NCI-H2029 treated with DMSO at 0.1 percent for 48 hours (cell line): ENCODE measurements around the gene PAPPA.

Experiments
- DNase-seq: peaks from one replicate; lab custom pipeline; 2025; lab: John Stamatoyannopoulos, UW

PAPPA gene

DNA sequence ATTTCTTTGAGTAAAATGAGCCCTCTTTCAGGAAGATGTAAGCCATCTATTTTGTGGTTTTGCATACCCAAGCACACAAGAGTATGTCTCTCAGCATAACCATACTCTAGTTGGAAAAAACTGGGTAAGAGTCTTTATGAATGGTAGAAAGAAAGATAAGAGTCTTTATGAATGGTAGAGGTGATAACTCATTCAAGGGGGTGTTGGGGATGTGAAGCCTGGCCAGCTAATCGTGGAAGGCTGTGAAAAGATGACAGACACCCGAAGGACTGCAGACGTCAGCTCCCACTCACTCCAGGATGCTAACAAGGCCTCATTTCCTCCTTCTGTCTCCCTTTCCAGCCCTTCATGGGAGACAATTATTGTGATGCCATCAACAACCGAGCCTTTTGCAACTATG is 228.5 kb downstream of the PAPPA start:
- no peak for DNase-seq

DNA sequence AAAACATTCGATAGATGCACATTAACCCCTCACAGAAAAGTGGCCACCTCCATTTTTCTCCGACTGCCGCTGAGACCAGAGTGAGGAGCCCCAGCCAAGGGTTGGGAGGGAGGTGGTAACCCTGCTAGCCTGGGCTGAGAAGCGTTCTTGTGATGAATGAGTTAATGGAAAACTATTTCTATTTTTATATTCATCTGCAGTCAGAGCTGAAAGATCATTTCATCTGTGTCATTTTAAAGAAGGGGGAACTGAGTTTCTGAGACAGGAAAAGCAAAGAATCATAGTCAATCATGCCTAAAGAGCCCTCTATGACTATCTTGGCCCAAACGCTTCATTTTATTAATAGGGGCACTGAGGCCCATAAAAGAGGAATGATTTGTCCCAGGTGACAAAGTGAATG is 229.5 kb downstream of the PAPPA start:
- DNase-seq: no peak

DNA sequence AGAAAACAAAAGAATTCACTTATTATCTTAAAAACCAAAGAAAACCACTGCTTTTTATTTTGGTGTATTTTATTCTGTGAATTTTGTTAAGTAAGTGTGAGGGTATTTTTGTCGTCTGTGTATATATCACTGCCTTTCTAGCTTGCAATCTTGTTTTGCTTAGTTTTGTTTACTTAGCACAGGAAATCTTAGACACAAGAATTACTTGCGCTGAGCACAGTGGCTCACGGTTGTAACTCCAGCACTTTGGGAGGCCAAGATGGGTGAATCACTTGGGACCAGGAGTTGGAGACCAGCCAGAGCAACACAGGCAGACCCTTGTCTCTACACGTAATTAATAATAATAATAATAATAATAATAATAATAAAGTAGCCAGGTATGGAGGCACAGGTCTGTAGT is 230.3 kb downstream of the PAPPA start:
- DNase-seq: no peak

DNA sequence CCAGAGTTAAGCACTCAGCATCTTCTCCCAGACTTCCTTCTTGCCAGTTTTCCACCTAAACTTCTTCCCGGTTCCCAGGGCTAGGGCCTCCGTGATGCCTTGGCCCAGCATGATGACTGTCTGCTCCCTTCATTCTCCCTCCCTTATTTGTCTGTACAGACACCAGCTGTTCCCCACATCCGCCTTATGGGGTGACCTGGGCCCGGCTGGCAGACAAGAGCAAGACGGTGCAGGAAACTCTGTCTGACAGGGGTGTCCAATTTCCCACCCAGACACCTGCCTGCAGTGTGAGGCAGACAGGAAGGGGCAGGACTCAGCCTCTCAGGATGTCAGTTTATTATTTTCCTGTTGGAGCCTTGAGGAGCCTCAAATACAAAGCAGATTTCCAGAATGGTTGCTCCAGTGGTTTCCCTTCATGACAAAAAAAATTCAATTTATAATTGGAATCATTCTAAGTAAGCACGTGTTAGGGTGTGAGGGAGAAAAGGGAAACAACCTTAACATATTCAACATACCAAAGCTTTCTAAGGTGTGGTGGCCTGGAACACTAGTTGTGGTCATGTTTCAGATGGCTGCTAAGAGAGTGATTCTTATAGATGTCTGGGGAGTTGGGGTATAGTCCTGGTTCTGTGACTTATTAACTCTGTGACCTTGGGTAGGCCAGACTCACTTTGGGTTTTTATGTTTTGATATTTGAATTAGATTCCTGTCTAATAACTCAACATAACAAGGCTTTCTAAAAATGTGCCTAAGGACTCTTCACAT is 234.5 kb downstream of the PAPPA start:
- DNase-seq: no peak

DNA sequence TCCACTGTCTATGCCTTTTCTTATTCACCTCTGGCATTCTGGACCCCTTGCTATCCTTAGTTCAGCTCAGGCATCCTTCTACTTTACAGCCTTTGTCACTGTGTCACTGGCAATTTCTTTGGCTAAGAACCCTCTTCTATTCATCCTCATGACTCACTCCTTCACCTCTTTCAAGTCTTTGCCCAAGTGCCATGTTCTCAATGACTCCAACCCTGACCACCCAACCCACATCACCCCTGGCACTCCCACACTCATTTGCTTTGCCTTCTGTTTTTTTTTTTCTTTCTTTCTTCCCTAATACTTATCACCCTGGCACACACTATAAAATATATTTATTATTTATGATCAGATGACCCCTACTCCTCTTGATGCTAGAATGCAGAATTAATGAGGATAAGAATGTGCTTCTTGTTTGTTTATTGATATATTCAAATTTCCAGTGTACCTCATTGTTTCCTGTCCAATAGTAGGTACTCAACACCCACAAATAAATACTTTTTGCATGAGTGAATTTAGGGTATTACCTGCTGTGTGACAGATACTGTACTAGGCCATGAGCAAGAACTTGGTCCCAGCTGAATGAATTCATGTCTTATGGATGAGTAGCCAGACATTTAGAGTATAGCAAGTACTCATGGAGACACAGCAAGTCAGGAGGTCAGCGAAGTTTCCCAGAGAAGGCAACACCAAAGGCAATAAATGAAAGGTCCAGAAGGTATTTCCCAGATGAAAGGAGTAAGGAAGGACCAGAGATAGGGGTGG is 236.1 kb downstream of the PAPPA start:
- DNase-seq: no peak

DNA sequence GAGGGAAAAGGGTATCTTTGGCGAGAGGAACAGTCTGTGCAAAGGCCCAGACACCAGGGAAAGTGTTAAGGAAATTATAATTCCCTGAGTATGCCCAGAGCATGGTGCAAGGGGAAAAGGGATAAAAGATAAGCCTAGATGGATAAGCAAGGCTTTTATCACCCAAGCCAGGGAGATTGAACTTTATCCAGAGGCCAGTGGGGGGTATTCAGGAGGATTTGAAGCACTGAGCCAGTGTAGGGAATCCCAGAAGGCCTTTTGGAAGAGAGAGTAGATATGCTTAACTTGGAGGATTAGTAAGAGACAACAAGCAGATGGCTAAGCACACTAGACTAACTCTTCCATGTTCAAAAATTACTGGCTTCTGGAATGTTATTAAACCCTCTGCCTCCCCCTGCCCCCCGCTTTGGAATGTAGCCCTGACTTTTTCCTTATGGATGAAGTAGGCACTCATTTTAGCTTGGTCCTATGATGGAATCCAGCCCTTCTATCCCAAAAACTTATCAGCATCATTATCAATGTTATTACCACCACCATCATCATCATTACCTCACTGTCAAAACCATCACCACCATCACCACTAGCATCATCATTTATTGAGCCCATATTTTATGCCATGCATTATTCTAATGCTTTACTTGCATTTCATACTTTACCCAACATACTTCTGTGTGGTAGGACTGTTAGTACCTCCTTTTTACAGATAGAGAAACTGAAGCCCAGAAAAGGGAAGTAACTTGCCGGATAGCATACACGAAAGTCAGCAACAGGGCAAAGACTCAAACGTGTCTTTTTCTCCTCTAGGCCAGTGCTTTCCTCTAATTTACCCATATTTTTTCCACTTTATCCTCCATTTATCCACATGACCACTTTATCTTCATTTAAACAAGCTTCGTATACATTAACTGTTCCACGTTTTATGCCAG is 237.0 kb downstream of the PAPPA start:
- DNase-seq: no peak

DNA sequence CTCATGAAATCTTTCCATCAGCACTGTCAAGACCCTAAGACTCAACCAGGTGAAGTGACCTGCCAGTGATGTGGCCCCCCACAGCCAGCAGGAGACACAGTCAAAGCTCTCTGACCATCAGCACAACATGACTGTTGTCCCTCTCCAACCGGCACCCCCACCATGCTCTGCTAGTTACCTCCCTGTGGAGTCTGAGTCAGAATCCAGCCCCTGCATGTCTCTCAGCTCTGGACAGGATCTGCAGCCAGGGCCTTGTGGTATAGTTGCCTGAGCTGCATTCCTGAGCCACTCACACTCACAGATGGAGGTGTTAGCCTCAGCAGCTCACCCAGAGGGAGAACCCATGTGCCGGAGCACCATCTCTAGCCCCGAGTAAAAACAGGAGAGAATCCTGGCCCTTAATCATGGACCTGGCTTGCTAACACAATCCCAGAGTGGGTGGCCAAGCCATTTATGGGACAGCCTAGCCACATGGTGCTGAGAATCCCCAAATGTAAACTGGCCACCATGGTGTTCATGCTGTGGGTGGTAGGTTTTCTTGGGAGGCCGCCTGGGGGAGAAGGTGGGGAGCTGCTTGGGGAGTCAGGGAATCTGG is 237.8 kb downstream of the PAPPA start:
- DNase-seq: no peak

DNA sequence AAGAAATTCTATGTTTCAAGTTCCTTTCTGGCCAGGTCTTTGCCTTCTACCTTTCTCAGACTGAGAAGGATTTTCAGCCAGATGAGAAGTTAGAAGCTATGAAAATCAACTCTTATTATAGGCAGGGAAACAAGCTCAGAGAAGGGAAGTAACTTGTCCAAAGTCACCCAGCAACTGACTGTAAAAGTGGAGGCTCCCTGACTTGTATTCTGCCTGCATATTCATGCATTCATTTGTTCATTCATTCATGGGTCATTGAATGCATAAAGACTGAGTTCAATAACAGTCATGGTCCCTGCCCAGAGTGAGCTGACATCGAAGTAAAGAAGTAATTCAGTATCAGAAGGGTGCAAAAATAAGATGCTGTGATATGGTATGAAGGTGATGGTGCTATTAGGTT is 239.6 kb downstream of the PAPPA start:
- no peak for DNase-seq

DNA sequence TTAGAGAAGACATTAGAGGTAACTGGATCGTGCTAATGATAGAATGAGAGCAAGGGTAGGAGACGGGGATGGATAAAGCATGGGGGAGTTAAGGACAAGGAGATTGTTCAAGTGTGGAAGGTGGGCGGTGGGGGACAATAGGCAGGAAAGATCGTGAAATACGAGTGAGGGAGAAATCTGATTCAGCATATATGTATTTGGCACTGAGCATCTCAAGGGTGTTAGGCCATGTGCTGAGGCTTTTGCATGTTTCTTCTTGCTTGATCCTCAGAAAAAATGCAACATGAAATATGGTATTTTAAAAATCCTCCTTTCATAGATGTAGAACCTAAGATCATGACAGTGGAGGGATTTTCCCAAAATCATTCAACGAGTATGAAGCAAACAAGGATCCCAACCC is 240.5 kb downstream of the PAPPA start:
- DNase-seq: no peak

DNA sequence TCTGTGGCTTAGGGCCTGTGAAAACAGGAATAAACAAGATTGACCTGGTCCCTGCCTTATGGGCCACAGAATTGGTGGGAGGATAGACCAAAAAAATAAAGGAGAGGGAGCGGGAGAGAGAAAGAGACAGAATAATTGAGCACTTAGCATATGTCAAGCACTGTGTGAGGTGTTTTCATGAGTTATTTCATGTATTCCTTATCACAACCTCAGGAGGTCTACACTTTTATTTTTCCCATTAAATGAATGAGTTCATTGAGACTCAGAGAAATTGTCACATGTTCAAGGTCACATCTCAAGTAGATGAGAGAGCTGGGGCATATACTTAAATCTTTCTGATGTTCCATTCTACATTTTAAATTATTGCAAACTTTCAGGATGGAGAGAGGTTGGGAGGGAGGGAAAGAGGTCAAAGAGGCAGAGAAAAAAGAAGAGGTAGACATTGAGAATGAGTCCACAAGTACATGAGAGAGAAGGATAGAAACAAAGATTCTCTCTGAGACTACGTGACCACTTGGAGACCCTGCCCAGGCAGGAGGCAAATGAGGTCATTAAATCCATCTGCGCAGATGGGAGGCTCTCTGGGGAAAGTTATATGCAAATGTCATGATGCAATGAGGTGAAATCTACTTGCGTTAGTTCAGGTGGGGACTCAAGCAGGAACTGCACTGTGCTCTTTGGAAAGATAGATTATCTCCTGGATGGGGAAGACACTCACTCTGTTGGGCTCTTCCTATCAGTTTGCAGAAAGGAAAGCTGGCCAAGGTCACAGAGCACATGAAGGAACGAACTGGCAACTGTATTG is 241.5 kb downstream of the PAPPA start:
- no peak for DNase-seq

DNA sequence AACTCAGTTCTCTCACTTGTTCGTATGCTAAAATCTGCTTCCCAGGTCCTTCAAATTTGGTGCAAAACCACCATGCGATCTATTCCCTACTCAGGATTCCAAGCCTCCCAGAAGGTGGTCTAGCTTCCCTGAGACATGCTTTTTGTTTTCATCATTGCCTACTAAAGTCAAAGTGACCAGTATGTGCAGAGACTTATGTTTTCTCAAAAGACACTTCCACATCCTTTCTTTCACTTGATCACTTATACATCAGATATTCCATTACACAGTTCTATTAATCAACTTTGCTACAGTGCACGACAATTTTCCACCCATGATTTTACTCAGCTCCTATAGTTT is 242.1 kb downstream of the PAPPA start:
- no peak for DNase-seq

DNA sequence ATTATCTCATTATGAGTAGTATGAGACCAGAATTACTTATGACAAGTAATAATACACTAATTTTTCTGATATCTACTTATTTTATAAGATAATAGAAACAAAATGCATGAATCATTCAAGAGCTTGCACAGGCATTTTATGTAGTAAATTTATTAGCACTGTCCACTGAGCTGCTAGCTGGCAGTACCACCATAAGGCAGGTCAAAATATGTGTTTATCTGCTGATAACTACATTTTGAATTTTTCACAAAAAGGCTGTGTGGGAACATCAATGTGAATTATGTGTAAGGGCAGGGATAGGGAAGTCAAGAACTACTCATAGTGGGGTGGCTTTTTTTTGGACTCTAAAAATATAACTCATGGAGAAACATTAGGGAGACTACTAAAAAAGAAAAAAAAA is 249.6 kb downstream of the PAPPA start:
- no peak for DNase-seq

DNA sequence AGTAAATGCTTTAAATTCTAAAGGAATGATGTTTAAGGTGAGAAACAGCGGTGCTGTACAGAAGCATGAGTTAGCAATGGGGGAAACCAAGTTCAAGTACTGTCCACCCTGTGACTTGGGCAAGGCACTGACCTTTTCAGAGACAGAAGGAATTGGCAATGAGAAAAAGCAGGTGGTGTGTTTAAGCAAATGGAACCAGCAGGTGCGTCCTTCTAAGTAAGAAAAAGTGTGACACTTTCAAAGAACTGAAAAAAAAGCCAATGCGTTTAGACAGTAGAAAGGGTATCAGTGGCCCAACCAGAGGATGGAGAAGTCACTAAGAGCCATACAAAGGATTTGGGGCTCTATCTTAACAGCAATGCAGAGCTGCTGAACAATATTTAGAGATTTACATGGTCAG is 250.6 kb downstream of the PAPPA start:
- no peak for DNase-seq

DNA sequence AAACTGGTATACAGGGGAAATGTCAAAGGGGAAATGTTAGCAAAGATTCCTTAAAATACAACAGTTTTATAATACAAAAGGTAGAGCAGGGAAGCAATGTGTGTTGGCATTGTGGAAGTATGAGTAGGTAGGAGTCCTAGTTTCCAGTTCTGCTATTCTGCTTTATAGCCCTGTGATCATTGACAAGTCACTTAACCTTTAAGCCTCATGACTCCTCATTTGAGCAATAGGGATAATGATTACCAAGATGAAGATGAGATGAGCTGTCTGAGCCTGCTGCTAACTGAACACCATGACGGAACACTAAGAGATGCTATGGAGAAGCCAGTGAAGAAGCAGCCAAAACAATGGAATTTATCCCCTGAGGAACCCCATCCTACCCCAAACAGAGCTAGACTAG is 251.7 kb downstream of the PAPPA start:
- no peak for DNase-seq

DNA sequence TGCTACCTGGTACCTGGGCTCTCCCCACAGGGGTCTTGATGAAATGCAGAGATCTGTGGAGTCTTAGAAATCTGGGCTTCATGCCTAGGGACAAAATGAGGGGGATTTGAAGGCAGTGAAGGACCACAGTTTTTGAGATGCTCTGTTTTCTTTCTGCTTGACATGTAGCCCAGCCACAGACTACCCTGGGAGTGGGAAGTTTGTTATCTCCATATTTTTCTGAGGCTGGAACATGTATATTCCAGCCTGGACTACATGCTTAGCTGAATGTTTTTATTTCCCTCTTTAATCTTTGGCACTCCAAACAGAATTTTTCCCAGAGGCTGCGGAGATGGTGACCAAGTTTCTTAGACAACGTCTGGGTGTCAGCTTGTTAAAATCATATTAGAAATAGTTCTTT is 252.9 kb downstream of the PAPPA start:
- no peak for DNase-seq

DNA sequence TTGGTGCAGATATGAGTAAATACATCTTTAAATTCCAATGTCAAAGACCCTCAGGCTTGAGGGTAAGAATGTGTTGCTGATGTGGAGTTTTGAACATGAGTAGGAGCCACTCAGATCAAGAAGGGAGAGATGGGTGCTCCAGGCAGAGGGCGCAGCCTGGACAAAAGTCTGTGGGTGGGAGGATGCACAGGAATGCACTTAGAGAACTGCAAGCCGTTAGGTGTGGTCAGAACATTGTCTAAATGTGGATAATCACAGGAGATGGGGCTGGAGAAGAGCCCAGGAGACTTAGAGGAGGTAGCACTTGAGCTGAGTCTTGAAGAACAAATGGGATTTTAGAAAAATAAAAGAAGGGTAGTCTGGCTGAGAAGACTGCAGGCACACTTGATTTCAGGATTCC is 255.5 kb downstream of the PAPPA start:
- no peak for DNase-seq

DNA sequence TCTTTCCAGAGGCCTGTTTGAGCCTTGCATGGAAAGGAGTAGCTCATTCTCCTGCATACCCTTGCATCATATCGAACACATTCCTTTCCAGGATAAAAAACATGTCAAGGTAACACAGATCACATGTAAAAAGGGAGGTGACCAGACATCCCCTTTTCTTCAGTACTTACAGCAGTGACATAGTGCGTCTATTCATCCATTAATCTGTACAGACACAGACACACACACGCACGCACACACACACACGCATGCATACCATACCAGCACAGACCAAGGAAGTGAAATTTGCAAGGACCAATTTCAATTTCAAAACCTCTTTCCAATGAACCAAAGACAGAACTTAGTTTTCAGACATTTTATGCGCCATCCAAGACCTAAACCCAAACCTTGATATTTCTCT is 256.0 kb downstream of the PAPPA start:
- DNase-seq: no peak

DNA sequence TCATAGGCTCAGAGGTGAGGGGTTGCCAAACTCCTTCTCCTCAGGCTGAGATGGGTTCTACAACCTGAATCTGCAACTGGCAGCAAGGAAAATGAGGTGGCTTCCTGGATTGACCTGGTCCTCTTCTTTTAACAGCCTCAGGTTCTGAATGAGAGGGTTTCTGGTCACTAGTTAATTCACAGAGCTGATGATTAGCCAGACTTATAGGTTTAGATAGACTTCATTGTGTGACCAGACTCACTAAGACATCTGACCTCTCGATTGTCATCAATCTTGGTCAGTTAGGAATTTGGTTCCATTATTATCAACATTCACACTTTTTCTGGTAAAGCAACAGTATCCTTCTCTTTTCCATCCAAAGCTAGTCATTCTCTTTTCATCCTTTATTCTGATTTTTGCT is 257.9 kb downstream of the PAPPA start:
- DNase-seq: no peak

DNA sequence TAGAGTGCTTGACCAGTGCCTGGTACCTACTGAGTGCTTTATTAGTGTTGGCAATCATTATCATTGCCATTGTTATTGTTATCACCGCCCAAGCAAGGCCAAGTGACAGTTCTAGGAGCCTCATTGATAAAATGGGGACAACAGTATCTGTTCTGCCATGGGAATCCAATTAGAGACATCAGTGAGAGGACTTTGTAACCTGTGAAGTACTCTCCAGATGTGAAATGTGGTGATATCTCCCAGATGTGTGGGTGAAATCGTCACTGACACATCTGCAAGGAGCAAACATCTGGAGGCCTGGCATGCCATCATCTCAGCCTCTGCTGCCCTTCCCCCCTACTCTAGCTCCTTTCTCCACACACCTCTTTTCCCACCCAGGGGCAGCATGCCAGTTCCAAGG is 260.8 kb downstream of the PAPPA start:
- no peak for DNase-seq

DNA sequence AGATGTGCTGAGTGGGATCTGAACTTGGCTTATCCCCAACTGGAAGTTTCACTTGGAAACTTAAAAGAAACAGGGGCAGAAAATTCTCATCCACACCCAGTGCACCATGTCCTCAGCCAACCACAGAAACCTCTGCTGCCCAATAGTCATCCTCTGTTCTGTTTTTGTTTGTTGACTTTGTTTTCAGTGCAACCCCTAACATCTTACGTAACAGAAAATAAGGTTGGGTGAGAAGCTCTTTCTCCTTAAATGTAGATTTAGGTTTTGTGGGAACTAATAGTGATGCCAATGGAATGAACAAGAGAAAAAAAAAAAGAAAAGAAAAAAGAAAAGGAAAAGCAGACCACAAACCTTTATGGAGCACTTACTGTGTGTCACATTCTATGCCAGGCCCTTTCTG is 262.8 kb downstream of the PAPPA start:
- DNase-seq: no peak

DNA sequence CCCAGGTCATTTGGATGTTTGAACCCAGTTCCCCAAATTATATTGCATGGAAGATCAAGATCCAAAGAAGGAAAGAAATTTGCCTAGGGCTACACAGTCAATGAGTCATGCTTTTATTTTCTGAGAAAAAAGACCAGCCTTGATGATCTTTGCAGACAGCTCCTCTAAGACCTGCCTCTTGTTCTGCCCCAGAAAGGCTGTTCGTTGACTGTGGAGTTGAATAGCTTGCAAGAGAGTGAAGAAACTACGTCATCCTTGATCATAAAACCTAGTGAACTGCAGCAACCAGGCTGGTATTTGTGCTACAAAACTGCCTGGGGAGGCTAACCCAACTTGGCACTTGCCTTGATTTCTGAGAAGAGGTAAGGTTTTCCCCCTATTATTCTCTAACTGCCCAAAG is 263.9 kb downstream of the PAPPA start:
- DNase-seq: no peak

DNA sequence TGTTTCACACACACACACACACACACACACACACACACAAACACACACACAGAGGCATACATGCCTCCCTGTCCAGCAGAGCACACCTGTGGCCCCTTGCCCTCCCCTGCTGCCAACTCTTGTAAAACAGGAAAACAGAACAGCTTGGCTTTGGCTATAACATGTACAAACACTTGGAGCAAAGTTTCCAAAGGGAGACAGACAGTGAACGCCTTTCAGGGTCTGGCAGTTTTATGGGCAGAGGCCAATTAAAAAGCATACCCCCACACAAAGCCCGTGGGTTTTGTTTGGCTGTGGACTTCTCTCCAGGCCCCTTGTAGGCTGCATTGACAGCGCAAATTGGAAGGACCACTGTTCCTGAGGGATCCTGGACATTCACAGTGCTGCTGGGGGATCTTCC is 265.6 kb downstream of the PAPPA start:
- no peak for DNase-seq
